HG03575 (cell line): ENCODE measurements around the gene GNB4.

Experiments used
- ATAC-seq: cut with Tn5 transposase; IDR thresholded peaks from one replicate; pipeline ENCODE4 v1.9.1; 2021; ENCODE audit not compliant: unreplicated experiment, insufficient number of reproducible peaks, low FRiP score; ENCODE audit errors: extremely low read depth

GNB4 gene

DNA sequence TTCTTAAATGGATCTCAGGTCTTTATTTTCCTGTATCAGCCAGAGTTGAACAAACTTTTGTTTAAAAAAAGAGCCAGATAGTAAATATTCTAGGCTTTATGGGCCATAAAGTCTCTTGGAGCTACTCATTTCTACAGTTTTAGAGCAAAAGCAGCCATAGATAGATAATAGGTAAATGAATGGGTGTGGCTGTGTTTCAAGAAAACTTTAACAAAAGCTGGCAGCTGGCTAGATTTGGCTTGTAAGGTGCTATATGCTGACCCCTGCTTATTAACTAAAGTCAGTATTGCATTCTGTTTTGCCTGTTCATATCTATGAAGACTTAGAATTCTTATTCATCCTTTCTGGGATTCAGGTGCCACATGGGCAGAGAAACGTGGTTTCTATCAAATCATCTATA lies 74.8 kb downstream of the GNB4 start:
- ATAC-seq: no peak

DNA sequence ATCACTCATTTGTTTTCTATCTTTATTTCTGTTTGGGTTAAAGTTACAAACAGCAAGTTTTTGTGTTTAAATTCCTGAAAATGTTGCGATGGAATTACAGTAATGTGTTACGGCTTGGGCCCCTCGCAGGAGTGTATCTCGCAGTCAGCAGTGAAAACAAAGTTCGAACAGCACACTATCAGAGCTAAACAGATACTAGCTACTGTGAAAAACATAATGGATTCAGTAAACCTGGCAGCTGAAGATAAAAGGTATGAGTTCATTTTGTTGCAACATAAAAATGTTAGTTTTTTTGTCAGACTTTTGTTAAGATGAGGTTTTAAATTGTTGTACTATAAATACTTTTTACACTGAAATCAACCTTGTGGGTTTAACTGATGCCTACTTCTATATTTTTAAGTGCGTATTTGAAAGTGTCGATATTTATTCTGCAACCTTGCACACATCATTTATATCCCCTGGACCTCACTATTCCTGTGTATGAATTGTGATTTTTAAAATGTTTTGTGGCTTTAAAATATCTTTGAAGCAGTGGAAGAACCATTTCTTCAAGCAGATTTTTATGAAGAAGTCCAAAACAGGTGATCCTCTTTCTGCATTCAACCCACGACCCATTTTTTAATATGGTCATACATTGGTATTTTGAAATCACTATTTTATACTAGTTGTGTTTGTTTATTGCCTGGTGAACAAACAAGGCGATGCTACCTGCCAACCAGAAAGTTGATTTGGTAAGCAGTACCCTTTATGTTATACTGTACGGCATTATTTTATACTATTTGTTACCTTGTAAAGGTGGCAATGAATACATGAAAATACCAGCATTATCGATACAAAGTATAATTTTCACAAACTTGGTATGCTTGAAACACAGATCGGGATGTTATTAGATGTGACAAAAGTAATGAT lies 75.9 kb downstream of the GNB4 start:
- no peak for ATAC-seq

DNA sequence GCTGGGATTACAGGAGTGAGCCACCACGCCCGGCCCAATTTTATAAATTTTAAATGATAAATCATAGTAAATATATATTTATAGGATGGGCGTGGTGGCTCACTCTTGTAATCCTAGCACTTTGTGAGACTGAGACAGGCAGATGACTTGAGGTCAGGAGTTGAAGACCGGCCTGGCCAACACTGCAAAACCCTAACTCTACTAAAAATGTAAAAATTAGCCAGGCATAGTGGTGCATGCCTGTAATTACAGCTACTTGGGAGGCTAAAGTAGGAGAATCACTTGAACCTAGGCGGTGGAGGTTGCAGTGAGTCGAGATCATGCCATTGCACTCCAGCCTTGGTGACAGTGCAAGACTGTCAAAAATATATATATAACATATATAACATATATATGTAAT lies 77.3 kb downstream of the GNB4 start:
- no peak for ATAC-seq

DNA sequence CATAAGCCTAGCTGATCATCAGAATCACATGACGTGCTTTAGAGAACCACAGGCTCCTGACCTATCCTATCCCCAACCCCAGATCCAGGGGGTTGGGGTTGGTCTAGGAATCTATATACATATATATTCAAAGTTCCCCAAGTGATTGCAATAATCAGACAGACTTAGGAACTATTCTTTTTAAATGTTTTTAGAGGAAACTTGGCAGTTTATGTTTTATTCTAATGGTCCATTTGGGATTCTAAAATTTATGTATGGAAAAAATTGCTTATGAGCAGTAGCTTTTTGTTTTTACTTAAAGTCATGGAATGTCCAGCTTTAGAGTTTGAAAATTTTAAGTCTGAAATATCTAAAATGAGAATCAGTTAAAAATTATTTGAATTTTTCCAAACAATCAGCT lies 81.6 kb downstream of the GNB4 start:
- no peak for ATAC-seq

DNA sequence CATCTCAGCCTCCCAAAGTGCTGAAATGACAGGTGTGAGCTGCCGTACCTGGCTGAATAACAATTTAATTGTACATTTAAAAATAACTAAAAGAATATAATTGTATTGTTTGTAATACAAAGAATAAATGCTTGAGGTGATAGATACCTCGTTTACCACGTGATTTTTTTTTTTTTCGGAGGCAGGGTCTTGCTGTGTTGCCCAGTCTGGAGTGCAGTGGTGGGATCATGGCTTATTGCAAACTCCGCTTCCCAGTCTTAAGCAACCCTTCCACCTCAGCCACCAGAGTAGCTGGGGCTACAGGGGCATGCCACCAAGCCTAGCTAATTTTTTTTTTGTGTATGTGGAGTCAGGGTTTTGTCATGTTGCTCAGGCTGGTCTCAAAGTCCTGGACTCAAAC lies 87.9 kb downstream of the GNB4 start:
- no peak for ATAC-seq

DNA sequence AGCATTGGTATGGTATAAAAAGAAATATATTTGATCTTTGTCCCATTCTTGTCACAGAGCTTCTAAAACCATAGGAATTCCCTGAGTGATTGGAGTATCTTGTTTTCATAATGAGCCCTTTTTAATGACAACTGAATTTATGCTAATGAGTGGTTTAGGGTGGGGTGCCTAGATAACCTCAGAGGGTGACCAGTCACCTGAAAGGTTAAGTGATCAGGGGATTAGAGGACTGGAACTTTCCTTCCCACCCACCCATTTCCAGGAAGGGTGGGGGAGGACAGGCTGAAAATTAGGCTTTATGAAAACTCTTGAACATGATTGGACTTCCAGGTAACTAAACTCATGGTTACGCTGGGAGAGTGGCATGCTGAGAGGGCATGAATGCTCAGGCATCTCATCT lies 95.3 kb downstream of the GNB4 start:
- ATAC-seq: no peak

DNA sequence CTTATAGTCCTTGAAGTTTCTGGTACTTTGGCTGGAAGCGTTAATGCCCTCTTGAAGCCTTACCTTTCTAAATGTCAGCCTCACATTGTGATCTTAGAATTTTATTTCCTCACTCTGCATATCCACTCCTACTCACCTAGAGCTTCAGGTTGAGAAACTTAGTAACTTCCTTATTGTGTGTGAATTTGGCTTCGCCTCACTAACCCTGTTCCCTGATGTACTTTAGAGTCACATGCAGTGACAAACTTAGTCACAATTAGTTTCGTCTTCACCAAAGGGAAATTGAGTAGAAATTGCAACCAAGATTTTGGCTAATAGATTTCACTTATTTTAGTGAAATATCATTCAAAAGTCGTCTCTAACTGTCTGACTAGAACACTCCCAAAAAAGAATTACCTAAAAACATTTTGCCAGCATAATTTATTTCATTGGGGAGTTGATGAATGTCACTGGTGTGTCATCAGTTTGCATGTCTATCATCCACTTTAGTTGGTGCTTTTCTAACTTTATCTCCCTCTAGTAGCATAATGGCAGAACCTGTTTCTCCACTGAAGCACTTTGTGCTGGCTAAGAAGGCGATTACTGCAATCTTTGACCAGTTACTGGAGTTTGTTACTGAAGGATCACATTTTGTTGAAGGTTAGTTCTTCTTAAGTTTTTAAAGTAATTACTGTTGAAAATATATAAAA lies 102.8 kb downstream of the GNB4 start:
- peak; percentile 69 for ATAC-seq

DNA sequence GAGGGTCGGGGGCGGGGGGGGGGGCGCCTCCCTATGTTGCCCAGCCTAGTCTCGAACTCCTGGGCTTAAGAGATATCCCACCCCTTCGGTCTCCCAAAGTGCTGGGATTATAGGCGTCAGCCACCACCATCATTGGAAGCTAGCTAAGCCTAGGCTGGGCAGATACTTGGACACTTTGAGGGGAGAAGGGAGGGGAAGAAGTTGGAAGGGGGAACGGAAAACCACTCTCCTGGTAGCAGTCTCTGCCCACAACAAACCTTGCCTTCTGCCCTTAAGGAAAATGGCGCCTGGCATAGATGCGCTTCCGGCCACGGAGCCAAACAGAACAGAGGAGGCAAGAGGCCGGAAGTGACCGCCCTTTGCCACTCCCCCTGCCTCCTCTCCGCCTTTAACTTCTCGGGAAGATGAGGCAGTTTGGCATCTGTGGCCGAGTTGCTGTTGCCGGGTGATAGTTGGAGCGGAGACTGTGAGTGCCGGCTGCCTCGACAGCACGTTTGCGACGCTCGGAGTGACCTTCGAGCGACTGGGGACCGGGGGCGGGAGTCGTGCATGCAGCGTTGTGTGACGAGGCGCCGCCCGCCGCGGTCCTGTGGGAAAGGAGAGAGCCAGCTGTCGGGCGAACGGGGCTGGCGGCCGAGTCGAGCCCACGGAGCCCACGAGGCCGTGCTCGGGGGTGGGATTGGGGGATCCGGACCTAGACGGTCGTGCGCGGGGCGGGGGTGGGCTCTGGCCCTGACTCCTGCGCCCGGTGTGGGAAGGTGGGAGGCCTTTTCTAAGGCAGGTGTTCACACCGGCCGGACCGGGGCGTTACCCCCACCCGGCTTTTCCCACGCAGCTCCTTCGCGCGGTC lies 103.7 kb downstream of the GNB4 start, which contains the start of gene MFN1:
TSS of gene MFN1 (plus strand) at position 365 of the 850 bp plus-strand sequence. CDS start 1,143 bp downstream, outside the sequence.
- peak; percentile 50 for ATAC-seq
